WTC11 (cell line): ENCODE data around the gene CASTOR2.

Experiments
- CREB1 ChIP-seq: sonication (generic); formaldehyde crosslinking; IDR thresholded peaks from 2 replicates; pipeline ENCODE4 v1.8.0; 2023; ENCODE audit warnings: mild to moderate bottlenecking, missing genetic modification reagents
- CTCF ChIP-seq: fragments of 200-600 bp; IDR thresholded peaks from 2 replicates; pipeline ENCODE4 v1.8.0; 2022; ENCODE audit warnings: antibody characterized with exemption
- E2F4 ChIP-seq: sonication (generic); formaldehyde crosslinking; IDR thresholded peaks from 2 replicates; pipeline ENCODE4 v1.8.1; 2022; ENCODE audit warnings: low read depth, mild to moderate bottlenecking, moderate library complexity, missing genetic modification reagents, borderline replicate concordance
- FOXK1 ChIP-seq: sonication (generic); formaldehyde crosslinking; IDR thresholded peaks from 2 replicates; pipeline ENCODE4 v1.8.0; 2022; ENCODE audit warnings: mild to moderate bottlenecking, moderate library complexity, missing genetic modification reagents
- NFYB ChIP-seq: sonication (generic); formaldehyde crosslinking; conservative IDR thresholded peaks from 2 replicates; pipeline ENCODE4 v1.8.0; 2022; ENCODE audit warnings: low read depth, missing genetic modification reagents
- PREB ChIP-seq: sonication (generic); formaldehyde crosslinking; IDR thresholded peaks from 2 replicates; pipeline ENCODE4 v1.8.1; 2022; ENCODE audit warnings: mild to moderate bottlenecking, missing genetic modification reagents, moderate library complexity, borderline replicate concordance
- SP1 ChIP-seq: sonication (generic); formaldehyde crosslinking; conservative IDR thresholded peaks from 2 replicates; pipeline ENCODE4 v1.8.1; 2022; ENCODE audit warnings: missing genetic modification reagents
- TEAD4 ChIP-seq: sonication (generic); formaldehyde crosslinking; IDR thresholded peaks from 2 replicates; pipeline ENCODE4 v1.8.0; 2022; ENCODE audit warnings: mild to moderate bottlenecking, missing genetic modification reagents
- ZNF121 ChIP-seq: sonication (generic); formaldehyde crosslinking; IDR thresholded peaks from 2 replicates; pipeline ENCODE4 v1.8.0; 2023; ENCODE audit warnings: missing genetic modification reagents
- ZNF423 ChIP-seq: fragments of 250-450 bp; sonication (Bioruptor Pico); IDR thresholded peaks from 2 replicates; pipeline ENCODE4 v2.1.2; 2022; ENCODE audit warnings: mild to moderate bottlenecking, moderate library complexity
- TF ChIP-seq, protein P1 (sequence below): sonication (generic); formaldehyde crosslinking; IDR thresholded peaks from 2 replicates; pipeline ENCODE4 v1.8.0; 2022; ENCODE audit warnings: mild to moderate bottlenecking, missing genetic modification reagents
- TF ChIP-seq, protein P2 (sequence below): fragments of 250-450 bp; sonication (Bioruptor Pico); conservative IDR thresholded peaks from 2 replicates; pipeline ENCODE4 v1.9.0; 2021; ENCODE audit warnings: mild to moderate bottlenecking
- TF ChIP-seq, protein P3 (sequence below): sonication (generic); formaldehyde crosslinking; IDR thresholded peaks from 2 replicates; pipeline ENCODE4 v1.8.0; 2023; ENCODE audit warnings: mild to moderate bottlenecking, missing genetic modification reagents

- no peak for TF ChIP-seq ZNF121 (CRISPR knock-in tag)
- no peak for TF ChIP-seq CREB1 (CRISPR knock-in tag)
- no peak for TF ChIP-seq CTCF
- TF ChIP-seq, protein P1, sequence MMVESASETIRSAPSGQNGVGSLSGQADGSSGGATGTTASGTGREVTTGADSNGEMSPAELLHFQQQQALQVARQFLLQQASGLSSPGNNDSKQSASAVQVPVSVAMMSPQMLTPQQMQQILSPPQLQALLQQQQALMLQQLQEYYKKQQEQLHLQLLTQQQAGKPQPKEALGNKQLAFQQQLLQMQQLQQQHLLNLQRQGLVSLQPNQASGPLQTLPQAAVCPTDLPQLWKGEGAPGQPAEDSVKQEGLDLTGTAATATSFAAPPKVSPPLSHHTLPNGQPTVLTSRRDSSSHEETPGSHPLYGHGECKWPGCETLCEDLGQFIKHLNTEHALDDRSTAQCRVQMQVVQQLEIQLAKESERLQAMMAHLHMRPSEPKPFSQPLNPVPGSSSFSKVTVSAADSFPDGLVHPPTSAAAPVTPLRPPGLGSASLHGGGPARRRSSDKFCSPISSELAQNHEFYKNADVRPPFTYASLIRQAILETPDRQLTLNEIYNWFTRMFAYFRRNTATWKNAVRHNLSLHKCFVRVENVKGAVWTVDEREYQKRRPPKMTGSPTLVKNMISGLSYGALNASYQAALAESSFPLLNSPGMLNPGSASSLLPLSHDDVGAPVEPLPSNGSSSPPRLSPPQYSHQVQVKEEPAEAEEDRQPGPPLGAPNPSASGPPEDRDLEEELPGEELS (CRISPR knock-in tag): no peak
- TF ChIP-seq, protein P2, sequence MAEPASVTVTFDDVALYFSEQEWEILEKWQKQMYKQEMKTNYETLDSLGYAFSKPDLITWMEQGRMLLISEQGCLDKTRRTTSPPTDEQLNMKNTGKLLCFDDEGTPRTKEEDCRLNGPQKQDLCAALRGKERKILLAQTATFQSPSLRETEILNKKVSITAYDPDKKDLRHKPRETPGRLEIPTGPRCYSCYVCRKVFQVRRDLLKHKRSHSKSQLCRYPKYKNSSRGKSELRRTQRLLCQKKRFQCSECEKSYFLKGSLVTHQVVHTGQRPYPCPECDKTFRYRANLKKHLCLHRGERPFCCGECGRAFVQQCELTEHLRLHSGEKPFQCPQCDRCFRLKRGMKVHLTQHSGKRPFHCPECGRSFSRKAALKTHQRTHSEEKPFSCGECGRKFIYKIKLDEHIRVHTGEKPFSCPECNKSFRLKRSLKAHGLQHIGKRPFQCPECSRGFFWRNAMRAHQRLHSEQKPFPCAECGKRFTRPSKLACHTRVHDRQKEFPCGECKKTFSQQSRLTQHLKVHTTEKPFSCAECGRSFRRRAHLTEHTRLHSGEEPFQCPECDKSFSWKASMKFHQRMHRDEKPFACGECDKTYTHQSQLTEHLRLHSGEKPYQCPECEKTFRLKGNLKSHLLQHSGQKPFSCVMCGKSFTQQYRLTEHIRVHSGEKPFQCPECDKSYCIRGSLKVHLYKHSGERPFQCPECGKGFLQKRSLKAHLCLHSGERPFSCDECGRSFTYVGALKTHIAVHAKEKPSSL (CRISPR knock-in tag): no peak
- TF ChIP-seq, protein P3, sequence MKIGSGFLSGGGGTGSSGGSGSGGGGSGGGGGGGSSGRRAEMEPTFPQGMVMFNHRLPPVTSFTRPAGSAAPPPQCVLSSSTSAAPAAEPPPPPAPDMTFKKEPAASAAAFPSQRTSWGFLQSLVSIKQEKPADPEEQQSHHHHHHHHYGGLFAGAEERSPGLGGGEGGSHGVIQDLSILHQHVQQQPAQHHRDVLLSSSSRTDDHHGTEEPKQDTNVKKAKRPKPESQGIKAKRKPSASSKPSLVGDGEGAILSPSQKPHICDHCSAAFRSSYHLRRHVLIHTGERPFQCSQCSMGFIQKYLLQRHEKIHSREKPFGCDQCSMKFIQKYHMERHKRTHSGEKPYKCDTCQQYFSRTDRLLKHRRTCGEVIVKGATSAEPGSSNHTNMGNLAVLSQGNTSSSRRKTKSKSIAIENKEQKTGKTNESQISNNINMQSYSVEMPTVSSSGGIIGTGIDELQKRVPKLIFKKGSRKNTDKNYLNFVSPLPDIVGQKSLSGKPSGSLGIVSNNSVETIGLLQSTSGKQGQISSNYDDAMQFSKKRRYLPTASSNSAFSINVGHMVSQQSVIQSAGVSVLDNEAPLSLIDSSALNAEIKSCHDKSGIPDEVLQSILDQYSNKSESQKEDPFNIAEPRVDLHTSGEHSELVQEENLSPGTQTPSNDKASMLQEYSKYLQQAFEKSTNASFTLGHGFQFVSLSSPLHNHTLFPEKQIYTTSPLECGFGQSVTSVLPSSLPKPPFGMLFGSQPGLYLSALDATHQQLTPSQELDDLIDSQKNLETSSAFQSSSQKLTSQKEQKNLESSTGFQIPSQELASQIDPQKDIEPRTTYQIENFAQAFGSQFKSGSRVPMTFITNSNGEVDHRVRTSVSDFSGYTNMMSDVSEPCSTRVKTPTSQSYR (CRISPR knock-in tag): no peak
- TF ChIP-seq E2F4 (CRISPR knock-in tag): no peak
- no peak for TF ChIP-seq TEAD4 (CRISPR knock-in tag)
- no peak for TF ChIP-seq NFYB
- TF ChIP-seq FOXK1: no peak
- no peak for TF ChIP-seq ZNF423 (CRISPR knock-in tag)
- no peak for TF ChIP-seq PREB
- TF ChIP-seq SP1 (CRISPR knock-in tag): no peak
These were observed 90.2 kb downstream of the CASTOR2 start for GRCh38 chr7:75054744-75055143.
